ENCODE measurements around the gene ERC2. TPM values are rescaled to one million over a fixed set of nuclear protein-coding genes. Genes with fewer than 3 reads are reported as not detected.

Gene ERC2
- total RNA-seq, 1 donor from 2014 or later: 48.3 TPM

DNA sequence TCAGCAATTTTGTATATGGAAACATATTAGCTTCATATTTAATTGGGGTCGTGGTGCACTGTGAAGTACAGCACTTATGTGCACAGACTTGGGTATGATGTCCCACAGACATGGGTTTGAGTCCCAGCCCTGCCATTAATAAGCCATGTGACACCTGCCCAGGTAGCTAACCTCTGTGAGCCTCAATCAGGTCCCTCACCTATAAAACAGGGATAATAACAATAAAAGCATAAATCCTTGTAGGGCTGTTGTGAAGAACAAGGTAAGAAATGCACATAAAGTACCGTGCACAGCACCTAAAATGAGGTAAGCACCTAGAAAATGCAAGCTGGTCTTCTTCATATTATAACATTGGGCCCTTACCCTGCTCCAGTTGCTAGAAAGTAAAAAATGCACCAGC is 807.6 kb downstream of the ERC2 start:
- Mint-ChIP-seq H3K4me3 (ENCODE audit: unreplicated experiment) (no peak overlapping the region), H3K9me3 (ENCODE audit: unreplicated experiment) (peaks cover 2% of the 10 kb centered on the region), H3K27ac (ENCODE audit: unreplicated experiment) (no peak overlapping the region), H3K27me3 (ENCODE audit: unreplicated experiment) (peaks cover 2% of the 10 kb centered on the region), H3K4me1 (ENCODE audit: low read depth, unreplicated experiment) (peaks cover 2% of the 10 kb centered on the region), H3K36me3 (ENCODE audit: unreplicated experiment) (peaks cover 5% of the 10 kb centered on the region)
- TF ChIP-seq CTCF (IDR thresholded peaks at IDR 0.05; ENCODE audit: partially characterized antibody, unreplicated experiment): no peak
- no peak for DNase-seq

DNA sequence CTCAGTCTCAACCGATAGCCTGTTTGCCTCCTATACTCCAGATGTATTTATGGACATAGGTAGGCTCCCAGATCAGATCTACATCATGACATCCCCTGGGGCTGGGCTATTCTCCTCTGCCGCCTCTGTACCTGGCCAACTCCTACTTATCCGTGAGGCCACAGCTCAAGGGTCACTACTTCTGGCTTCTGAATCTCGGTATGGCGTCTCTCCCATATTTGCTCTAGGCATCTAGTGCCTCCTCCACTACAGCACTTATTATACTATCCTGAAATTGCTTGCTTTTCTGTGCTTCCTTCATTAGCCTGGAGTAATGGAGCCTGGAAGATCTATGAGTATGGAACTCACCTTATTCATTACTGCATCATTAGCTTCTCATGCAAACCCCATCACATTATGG is 808.6 kb downstream of the ERC2 start:
- Mint-ChIP-seq H3K27ac (ENCODE audit: unreplicated experiment) (no peak overlapping the region), H3K36me3 (ENCODE audit: unreplicated experiment) (no peaks in the 10 kb centered on the region), H3K4me3 (ENCODE audit: unreplicated experiment) (no peak overlapping the region), H3K27me3 (ENCODE audit: unreplicated experiment) (peaks cover 2% of the 10 kb centered on the region), H3K4me1 (ENCODE audit: low read depth, unreplicated experiment) (peaks cover 2% of the 10 kb centered on the region), H3K9me3 (ENCODE audit: unreplicated experiment) (peaks cover 2% of the 10 kb centered on the region)
- TF ChIP-seq CTCF (IDR thresholded peaks at IDR 0.05; ENCODE audit: partially characterized antibody, unreplicated experiment): no peak
- DNase-seq: no peak

DNA sequence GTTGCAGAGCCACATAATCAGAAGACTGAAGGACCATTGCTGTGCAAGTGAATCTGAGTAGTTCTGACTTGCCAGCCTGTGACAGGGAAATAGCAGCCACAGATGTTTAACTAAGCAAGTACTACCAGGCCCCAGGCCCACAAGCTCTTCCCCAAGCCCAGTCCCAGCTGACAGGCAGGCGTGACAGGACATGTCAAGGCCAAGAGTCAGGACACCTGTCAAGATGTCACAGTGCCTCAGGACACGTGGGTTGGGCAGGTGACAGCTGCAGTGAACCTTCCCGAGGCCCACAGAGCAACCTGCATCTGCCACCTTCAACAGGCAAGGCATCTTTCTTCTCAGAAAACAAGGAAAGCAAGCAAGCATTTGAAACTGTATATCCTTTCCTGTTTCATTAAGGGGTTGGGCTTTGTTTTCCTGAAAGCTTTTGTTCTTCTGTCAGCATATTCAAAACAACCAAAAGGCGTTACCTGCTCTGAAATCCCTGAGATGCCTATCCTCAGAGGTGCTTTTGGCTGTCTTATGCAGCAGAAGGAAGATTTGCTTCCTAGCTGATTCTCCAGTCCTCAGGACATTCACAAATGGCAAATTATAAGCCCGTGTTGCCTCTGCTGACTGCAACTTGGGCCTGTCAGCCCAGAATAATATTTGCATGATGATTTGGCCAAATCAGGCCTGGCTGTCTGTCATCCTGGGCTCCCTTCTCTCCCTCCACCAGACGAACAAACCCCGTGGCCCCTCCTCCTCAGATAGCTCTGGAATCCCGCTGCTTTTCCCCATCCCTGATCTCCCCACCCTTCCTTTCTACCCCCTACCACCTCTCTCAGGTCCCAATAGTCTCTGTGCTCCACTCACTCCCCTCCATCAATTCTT is 809.3 kb downstream of the ERC2 start:
- Mint-ChIP-seq H3K27ac (ENCODE audit: unreplicated experiment) (no peak overlapping the region), H3K4me1 (ENCODE audit: low read depth, unreplicated experiment) (peaks cover 2% of the 10 kb centered on the region), H3K36me3 (ENCODE audit: unreplicated experiment) (no peaks in the 10 kb centered on the region), H3K27me3 (ENCODE audit: unreplicated experiment) (peaks cover 2% of the 10 kb centered on the region), H3K9me3 (ENCODE audit: unreplicated experiment) (peaks cover 2% of the 10 kb centered on the region), H3K4me3 (ENCODE audit: unreplicated experiment) (no peak overlapping the region)
- no peak for TF ChIP-seq CTCF (IDR thresholded peaks at IDR 0.05; ENCODE audit: partially characterized antibody, unreplicated experiment)
- DNase-seq: no peak

GRCh38 chr3:55658270-55658669 is 810.0 kb downstream of the ERC2 start:
- no peaks in the 10 kb centered on the region for H3K36me3 Mint-ChIP-seq (ENCODE audit: unreplicated experiment)
- H3K27me3 Mint-ChIP-seq (ENCODE audit: unreplicated experiment): peaks cover 2% of the 10 kb centered on the region
- H3K4me3 Mint-ChIP-seq (ENCODE audit: unreplicated experiment): no peak overlapping the region
- TF ChIP-seq CTCF (IDR thresholded peaks at IDR 0.05; ENCODE audit: partially characterized antibody, unreplicated experiment): no peak
- peaks cover 2% of the 10 kb centered on the region for H3K4me1 Mint-ChIP-seq (ENCODE audit: low read depth, unreplicated experiment)
- no peak for DNase-seq
- no peak overlapping the region for H3K27ac Mint-ChIP-seq (ENCODE audit: unreplicated experiment)
- H3K9me3 Mint-ChIP-seq (ENCODE audit: unreplicated experiment): peaks cover 2% of the 10 kb centered on the region

GRCh38 chr3:55655544-55655943 is 812.7 kb downstream of the ERC2 start:
- no peaks in the 10 kb centered on the region for H3K4me1 Mint-ChIP-seq (ENCODE audit: low read depth, unreplicated experiment)
- H3K27ac Mint-ChIP-seq (ENCODE audit: unreplicated experiment): no peak overlapping the region
- no peak for TF ChIP-seq CTCF (IDR thresholded peaks at IDR 0.05; ENCODE audit: partially characterized antibody, unreplicated experiment)
- no peak for DNase-seq
- no peak overlapping the region for H3K4me3 Mint-ChIP-seq (ENCODE audit: unreplicated experiment)
- H3K9me3 Mint-ChIP-seq (ENCODE audit: unreplicated experiment): no peaks in the 10 kb centered on the region
- no peaks in the 10 kb centered on the region for H3K36me3 Mint-ChIP-seq (ENCODE audit: unreplicated experiment)
- no peaks in the 10 kb centered on the region for H3K27me3 Mint-ChIP-seq (ENCODE audit: unreplicated experiment)
